T-helper 2 cell treated with Interferon-gamma antibody and Interleukin-4, amounts not matched to agents 5 μg/mL and 100 μg/mL, for 36 hours (primary cell): ENCODE data around the gene CTDSPL.
"Not testable (repeated sequence)": the region's sequence is repeated elsewhere in the genome, so short reads cannot be mapped to it uniquely, and the experiment has no call there.

ENCODE experiments used
- DNase-seq: peaks from one replicate; pipeline ENCODE4 v3.0.0; 2021; ENCODE audit warnings: low spot score
- H3K27ac Mint-ChIP-seq: one replicate; pipeline ENCODE4 v1.8.0; 2021; ENCODE audit warnings: mild to moderate bottlenecking, mixed read lengths
- H3K27me3 Mint-ChIP-seq: one replicate; pipeline ENCODE4 v1.8.0; 2021; ENCODE audit warnings: low read depth, mixed read lengths
- H3K36me3 Mint-ChIP-seq: one replicate; pipeline ENCODE4 v1.8.0; 2021; ENCODE audit warnings: low read depth, mixed read lengths
- H3K4me1 Mint-ChIP-seq: one replicate; pipeline ENCODE4 v1.8.0; 2021; ENCODE audit warnings: low read depth, mixed read lengths
- H3K4me3 Mint-ChIP-seq: one replicate; pipeline ENCODE4 v1.8.0; 2022; ENCODE audit warnings: mild to moderate bottlenecking, moderate library complexity, mixed read lengths
- H3K9me3 Mint-ChIP-seq: one replicate; pipeline ENCODE4 v1.8.0; 2021; ENCODE audit warnings: mixed read lengths

The CTDSPL gene

GRCh38 chr3:37971467-37971866 is 109.8 kb downstream of the CTDSPL start:
- no peak overlapping the region for H3K4me3 Mint-ChIP-seq
- no peak overlapping the region for H3K27ac Mint-ChIP-seq
- peaks cover 3% of the 10 kb centered on the region for H3K4me1 Mint-ChIP-seq
- no peaks in the 10 kb centered on the region for H3K9me3 Mint-ChIP-seq
- no peak for DNase-seq
- H3K27me3 Mint-ChIP-seq, result no peaks in the 10 kb centered on the region
- peaks cover 2% of the 10 kb centered on the region for H3K36me3 Mint-ChIP-seq

- H3K27me3 Mint-ChIP-seq, H3K9me3 Mint-ChIP-seq, H3K4me1 Mint-ChIP-seq, H3K4me3 Mint-ChIP-seq, DNase-seq, H3K36me3 Mint-ChIP-seq, H3K27ac Mint-ChIP-seq: not testable (repeated sequence)
Measured at GRCh38 chr3:37972056-37972455, 110.4 kb downstream of the CTDSPL start.

- Mint-ChIP-seq H3K9me3 (no peaks in the 10 kb centered on the region), H3K27me3 (no peaks in the 10 kb centered on the region), H3K4me1 (peaks cover 3% of the 10 kb centered on the region), H3K36me3 (peaks cover 2% of the 10 kb centered on the region), H3K27ac (no peak overlapping the region), H3K4me3 (no peak overlapping the region)
- no peak for DNase-seq
Measured at GRCh38 chr3:37973246-37974054, 111.8 kb downstream of the CTDSPL start.

GRCh38 chr3:37974121-37975083 is 112.7 kb downstream of the CTDSPL start:
- no peaks in the 10 kb centered on the region for H3K9me3 Mint-ChIP-seq
- no peak overlapping the region for H3K4me3 Mint-ChIP-seq
- peaks cover 3% of the 10 kb centered on the region for H3K4me1 Mint-ChIP-seq
- peak; percentile 48 for DNase-seq
- H3K36me3 Mint-ChIP-seq, result peaks cover 2% of the 10 kb centered on the region
- H3K27me3 Mint-ChIP-seq, result no peaks in the 10 kb centered on the region
- no peak overlapping the region for H3K27ac Mint-ChIP-seq

GRCh38 chr3:37979541-37980461 is 118.1 kb downstream of the CTDSPL start:
- no peak overlapping the region for H3K27ac Mint-ChIP-seq
- H3K4me3 Mint-ChIP-seq, result no peak overlapping the region
- peaks cover 2% of the 10 kb centered on the region for H3K4me1 Mint-ChIP-seq
- H3K9me3 Mint-ChIP-seq, result no peaks in the 10 kb centered on the region
- DNase-seq, result no peak
- peaks cover 1% of the 10 kb centered on the region for H3K36me3 Mint-ChIP-seq
- no peaks in the 10 kb centered on the region for H3K27me3 Mint-ChIP-seq

GRCh38 chr3:37980462-37981347 is 119.0 kb downstream of the CTDSPL start:
- Mint-ChIP-seq H3K36me3 (no peaks in the 10 kb centered on the region), H3K9me3 (no peaks in the 10 kb centered on the region), H3K4me1 (no peaks in the 10 kb centered on the region), H3K27me3 (no peaks in the 10 kb centered on the region), H3K27ac (no peak overlapping the region), H3K4me3 (no peak overlapping the region)
- DNase-seq, result no peak

GRCh38 chr3:37981348-37981664 is 119.6 kb downstream of the CTDSPL start:
- Mint-ChIP-seq H3K27ac (no peak overlapping the region), H3K9me3 (no peaks in the 10 kb centered on the region), H3K27me3 (no peaks in the 10 kb centered on the region), H3K4me3 (no peak overlapping the region), H3K4me1 (no peaks in the 10 kb centered on the region), H3K36me3 (no peaks in the 10 kb centered on the region)
- no peak for DNase-seq

GRCh38 chr3:37982331-37982730 is 120.7 kb downstream of the CTDSPL start:
- H3K27me3 Mint-ChIP-seq, result no peaks in the 10 kb centered on the region
- H3K27ac Mint-ChIP-seq, result no peak overlapping the region
- no peaks in the 10 kb centered on the region for H3K36me3 Mint-ChIP-seq
- DNase-seq, result no peak
- H3K4me1 Mint-ChIP-seq, result no peaks in the 10 kb centered on the region
- no peaks in the 10 kb centered on the region for H3K9me3 Mint-ChIP-seq
- no peak overlapping the region for H3K4me3 Mint-ChIP-seq

- H3K36me3 Mint-ChIP-seq, result no peaks in the 10 kb centered on the region
- H3K9me3 Mint-ChIP-seq, result no peaks in the 10 kb centered on the region
- H3K27me3 Mint-ChIP-seq, result no peaks in the 10 kb centered on the region
- DNase-seq, result no peak
- no peak overlapping the region for H3K4me3 Mint-ChIP-seq
- H3K27ac Mint-ChIP-seq, result no peak overlapping the region
- no peaks in the 10 kb centered on the region for H3K4me1 Mint-ChIP-seq
Measured at GRCh38 chr3:37984051-37984450, 122.4 kb downstream of the CTDSPL start.

- no peak overlapping the region for H3K27ac Mint-ChIP-seq
- H3K4me1 Mint-ChIP-seq, result no peaks in the 10 kb centered on the region
- DNase-seq, result no peak
- H3K9me3 Mint-ChIP-seq, result no peaks in the 10 kb centered on the region
- H3K4me3 Mint-ChIP-seq, result no peak overlapping the region
- H3K27me3 Mint-ChIP-seq, result no peaks in the 10 kb centered on the region
- H3K36me3 Mint-ChIP-seq, result no peaks in the 10 kb centered on the region
Measured at GRCh38 chr3:37984596-37984995, 122.9 kb downstream of the CTDSPL start.

GRCh38 chr3:37985637-37986320 is 124.1 kb downstream of the CTDSPL start:
- Mint-ChIP-seq H3K4me3 (no peak overlapping the region), H3K27ac (no peak overlapping the region), H3K36me3 (no peaks in the 10 kb centered on the region), H3K9me3 (no peaks in the 10 kb centered on the region), H3K4me1 (no peaks in the 10 kb centered on the region), H3K27me3 (no peaks in the 10 kb centered on the region)
- no peak for DNase-seq

- H3K9me3 Mint-ChIP-seq, result no peaks in the 10 kb centered on the region
- H3K4me1 Mint-ChIP-seq, result no peaks in the 10 kb centered on the region
- no peak overlapping the region for H3K27ac Mint-ChIP-seq
- no peaks in the 10 kb centered on the region for H3K27me3 Mint-ChIP-seq
- DNase-seq, result no peak
- no peak overlapping the region for H3K4me3 Mint-ChIP-seq
- H3K36me3 Mint-ChIP-seq, result no peaks in the 10 kb centered on the region
Measured at GRCh38 chr3:37986479-37987314, 125.0 kb downstream of the CTDSPL start.
